Trophoblast cell (in vitro differentiated cells and primary cell): ENCODE results near the gene NKAIN4.

ENCODE experiments used
- DNase-seq, 2 donors: peaks; one replicate each; pipeline ENCODE4 v3.0.0-alpha.2; 2016
- H2AFZ ChIP-seq: 2 replicates; pipeline ENCODE4 v1.6.1; 2013; ENCODE audit warnings: low read length, moderate library complexity, mild to moderate bottlenecking; ENCODE audit not compliant: insufficient read depth, poor library complexity
- H2AK5ac ChIP-seq: 2 replicates; pipeline ENCODE4 v1.6.1; 2013; ENCODE audit warnings: mild to moderate bottlenecking, low read length
- H2BK120ac ChIP-seq: 2 replicates; pipeline ENCODE4 v1.6.1; 2013; ENCODE audit warnings: low read length, mild to moderate bottlenecking, moderate library complexity; ENCODE audit not compliant: insufficient read depth, poor library complexity
- H2BK12ac ChIP-seq: 2 replicates; pipeline ENCODE4 v1.6.1; 2013; ENCODE audit warnings: mild to moderate bottlenecking, low read length, moderate library complexity
- H2BK5ac ChIP-seq: 2 replicates; pipeline ENCODE4 v1.6.1; 2013; ENCODE audit warnings: low read length, low read depth, moderate library complexity, mild to moderate bottlenecking; ENCODE audit not compliant: poor library complexity
- H3K14ac ChIP-seq: 2 replicates; pipeline ENCODE4 v1.6.1; 2013; ENCODE audit warnings: mild to moderate bottlenecking, low read length
- H3K18ac ChIP-seq: 2 replicates; pipeline ENCODE4 v1.6.1; 2013; ENCODE audit warnings: mild to moderate bottlenecking, low read length
- H3K23ac ChIP-seq: 2 replicates; pipeline ENCODE4 v1.6.1; 2013; ENCODE audit warnings: low read length
- H3K27ac ChIP-seq: 2 replicates; pipeline ENCODE4 v1.5.1; 2013; ENCODE audit warnings: low read depth, mild to moderate bottlenecking, inconsistent platforms, low read length, moderate library complexity
- H3K27me3 ChIP-seq: 2 replicates; pipeline ENCODE4 v1.6.1; 2013; ENCODE audit warnings: inconsistent platforms, mild to moderate bottlenecking, low read length, moderate library complexity; ENCODE audit not compliant: insufficient read depth
- H3K36me3 ChIP-seq, 2 experiments: 1 replicate in 1 of 2; 2 replicates in 1 of 2; pipeline ENCODE4 v1.6.1; 2013; ENCODE audit warnings: low read length in 2 of 2, mild to moderate bottlenecking in 2 of 2, moderate library complexity in 1 of 2; ENCODE audit not compliant: insufficient read depth in 2 of 2, control insufficient read depth in 1 of 2
- H3K4ac ChIP-seq: 2 replicates; pipeline ENCODE4 v1.6.1; 2013; ENCODE audit warnings: low read depth, mild to moderate bottlenecking, low read length, moderate library complexity
- H3K4me1 ChIP-seq, 2 experiments: 1 replicate in 1 of 2; 2 replicates in 1 of 2; pipeline ENCODE4 v1.6.1; 2013; ENCODE audit warnings: low read length in 2 of 2, mild to moderate bottlenecking in 2 of 2, moderate library complexity in 1 of 2; ENCODE audit not compliant: insufficient read depth in 2 of 2, control insufficient read depth in 1 of 2
- H3K4me2 ChIP-seq: 2 replicates; pipeline ENCODE4 v1.6.1; 2013; ENCODE audit warnings: inconsistent platforms, mild to moderate bottlenecking, low read length, moderate library complexity
- H3K4me3 ChIP-seq: 2 replicates; pipeline ENCODE4 v1.5.1; 2013; ENCODE audit warnings: mild to moderate bottlenecking, low read depth, low read length, inconsistent platforms
- H3K79me1 ChIP-seq: one replicate; pipeline ENCODE4 v1.6.1; 2013; ENCODE audit warnings: low read length
- H3K79me2 ChIP-seq: 2 replicates; pipeline ENCODE4 v1.6.1; 2013; ENCODE audit warnings: low read length, mild to moderate bottlenecking; ENCODE audit not compliant: control insufficient read depth, insufficient read depth, poor library complexity
- H3K9ac ChIP-seq: 2 replicates; pipeline ENCODE4 v1.6.1; 2013; ENCODE audit warnings: mild to moderate bottlenecking, low read length
- H3K9me3 ChIP-seq: 2 replicates; pipeline ENCODE4 v1.6.1; 2013; ENCODE audit warnings: low read depth, mild to moderate bottlenecking, control low read depth, inconsistent platforms, low read length; ENCODE audit not compliant: insufficient read depth
- H4K12ac ChIP-seq: 2 replicates; pipeline ENCODE4 v1.6.1; 2013; ENCODE audit warnings: low read depth, mild to moderate bottlenecking, low read length, moderate library complexity
- H4K8ac ChIP-seq: 2 replicates; pipeline ENCODE4 v1.6.1; 2013; ENCODE audit warnings: low read depth, mild to moderate bottlenecking, low read length, moderate library complexity
- H4K91ac ChIP-seq: one replicate; pipeline ENCODE4 v1.6.1; 2013; ENCODE audit warnings: low read depth, mild to moderate bottlenecking, low read length, moderate library complexity
- WGBS: extraction: QIAGEN DNeasy Blood & Tissue Kit; methylation state at CpG from one replicate; pipeline ENCODE4 v1.1.7; 2013; ENCODE audit warnings: missing lambda C conversion rate; ENCODE audit not compliant: insufficient read length, insufficient coverage; ENCODE audit errors: extremely low coverage; 5-methylcytosine and 5-hydroxymethylcytosine counted together

Gene NKAIN4

DNA sequence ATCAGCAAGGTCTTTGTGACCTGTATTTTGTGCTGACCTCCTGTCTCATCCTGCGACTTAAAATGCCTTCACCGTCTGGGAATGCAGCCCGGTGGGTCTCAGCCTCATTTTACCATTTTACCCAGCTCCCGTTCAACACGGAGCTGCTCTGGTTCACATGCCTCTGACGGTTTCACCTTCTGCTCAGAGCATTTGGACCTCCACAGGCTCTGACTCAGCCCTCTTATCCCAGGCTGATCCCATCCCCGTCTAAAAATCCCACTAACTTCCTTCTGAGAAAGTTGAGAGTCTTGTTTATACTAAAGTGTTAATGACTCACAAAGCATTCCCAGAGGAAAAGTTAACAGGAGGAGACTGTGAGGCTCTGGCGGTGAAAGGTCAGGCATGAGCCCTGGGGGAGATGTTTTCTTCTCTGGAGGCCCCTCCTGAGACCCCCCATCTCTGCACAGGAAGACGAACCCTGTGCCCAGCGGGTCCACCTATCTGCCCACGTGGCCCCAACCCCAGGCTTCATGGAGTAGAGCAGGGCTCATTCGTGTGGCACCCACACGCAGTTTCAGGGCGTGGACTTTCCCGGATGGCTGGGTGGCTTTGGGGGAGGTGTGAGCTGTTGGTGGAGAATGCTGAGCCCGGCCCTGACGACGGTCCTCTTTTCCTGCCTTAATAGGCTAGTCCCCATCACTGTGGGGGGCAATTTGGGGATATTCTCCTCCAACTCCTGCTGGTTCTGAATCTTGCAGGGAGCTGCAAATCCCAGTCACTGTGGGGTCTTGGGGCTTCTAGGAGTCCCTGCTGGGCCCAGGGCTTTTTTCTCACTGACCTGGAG lies 21.8 kb downstream of the NKAIN4 start:
- H2AK5ac ChIP-seq, result peak overlapping the region; percentile 88
- H4K8ac ChIP-seq, result peak overlapping the region; percentile 87
- peaks cover 23% of the 10 kb centered on the region for H3K79me2 ChIP-seq
- peak overlapping the region; percentile 13 for H3K4me2 ChIP-seq
- peak overlapping the region; percentile 94 for H3K14ac ChIP-seq
- H2BK120ac ChIP-seq, result peak overlapping the region; percentile 91
- no peak overlapping the region for H3K23ac ChIP-seq
- H3K4ac ChIP-seq, result peak overlapping the region; percentile 87
- no peaks in the 10 kb centered on the region for H3K36me3 ChIP-seq
- no peaks in the 10 kb centered on the region for H3K27me3 ChIP-seq
- H3K9ac ChIP-seq, result no peak overlapping the region
- peaks cover 75% of the 10 kb centered on the region for H3K79me1 ChIP-seq
- peaks cover 74 to 75% of the 10 kb centered on the region in 2 experiments for H3K4me1 ChIP-seq
- H4K91ac ChIP-seq, result peak overlapping the region; percentile 100
- WGBS, result no CpG with 5 or more reads among the region's 18 CpGs
- peak overlapping the region; percentile 56 for H2AFZ ChIP-seq
- peak overlapping the region; percentile 100 for H2BK5ac ChIP-seq
- H3K27ac ChIP-seq, result peak overlapping the region; percentile 100
- peak; percentile 97 for DNase-seq
- H3K18ac ChIP-seq, result peak overlapping the region; percentile 93
- no peaks in the 10 kb centered on the region for H3K9me3 ChIP-seq
- no peak overlapping the region for H3K4me3 ChIP-seq
- H2BK12ac ChIP-seq, result peak overlapping the region; percentile 91
- H4K12ac ChIP-seq, result peak overlapping the region; percentile 82

DNA sequence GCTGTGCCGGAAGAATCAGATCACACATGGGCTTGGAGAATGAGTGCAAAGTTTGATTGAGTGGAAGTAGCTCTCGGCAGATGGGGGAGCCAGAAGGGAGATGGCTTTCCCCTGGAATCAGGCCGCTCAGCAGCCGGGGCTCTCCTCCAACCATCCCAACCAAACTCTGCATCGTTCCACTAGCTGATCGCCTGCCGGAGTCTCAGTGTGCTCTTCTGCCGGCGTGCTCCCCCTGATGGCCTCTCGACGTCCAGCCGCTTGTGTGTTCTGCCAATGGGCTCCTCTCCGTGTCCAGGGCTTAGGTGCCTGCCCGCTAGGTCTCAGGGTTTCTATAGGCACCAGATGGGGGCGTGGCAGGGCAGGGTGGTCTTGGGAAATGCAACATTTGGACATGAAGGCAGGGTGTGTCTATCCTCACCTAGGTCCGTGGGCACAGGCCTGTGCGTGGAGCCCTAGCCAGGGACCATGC lies 23.4 kb downstream of the NKAIN4 start:
- H3K14ac ChIP-seq, result peak overlapping the region; percentile 51
- no CpG with 5 or more reads among the region's 17 CpGs for WGBS

DNA sequence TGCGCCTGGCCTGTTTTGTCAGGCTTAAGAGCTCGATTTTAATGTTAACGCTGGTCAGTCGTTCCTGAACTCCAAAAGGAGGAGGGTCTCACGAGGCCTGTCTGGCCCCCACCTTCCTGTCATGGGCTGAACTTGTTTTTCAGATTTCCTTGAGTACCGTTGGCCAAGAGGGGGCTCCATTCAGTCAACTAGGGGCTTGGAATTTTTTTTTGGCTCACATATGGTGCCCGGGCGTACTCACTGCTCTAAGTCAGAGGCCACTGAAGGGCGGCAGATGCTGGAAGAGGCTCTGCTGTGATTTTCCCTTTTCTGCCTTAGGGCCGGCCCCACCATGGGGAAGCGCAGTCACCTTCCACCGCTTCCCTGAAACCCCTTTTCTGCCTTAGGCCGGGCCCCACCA lies 25.5 kb downstream of the NKAIN4 start:
- no peaks in the 10 kb centered on the region for H3K9me3 ChIP-seq
- no peak for DNase-seq
- H3K79me2 ChIP-seq, result peaks cover 21% of the 10 kb centered on the region
- H3K9ac ChIP-seq, result no peak overlapping the region
- peak overlapping the region; percentile 83 for H2BK5ac ChIP-seq
- H3K4me1 ChIP-seq, result peaks cover 69 to 71% of the 10 kb centered on the region in 2 experiments
- H3K36me3 ChIP-seq, result no peaks in the 10 kb centered on the region
- peak overlapping the region; percentile 86 for H2BK120ac ChIP-seq
- peak overlapping the region; percentile 92 for H4K91ac ChIP-seq
- no peak overlapping the region for H3K23ac ChIP-seq
- peak overlapping the region; percentile 10 for H3K14ac ChIP-seq
- H2AFZ ChIP-seq, result peak overlapping the region; percentile 15
- no peak overlapping the region for H3K4me3 ChIP-seq
- H3K27me3 ChIP-seq, result no peaks in the 10 kb centered on the region
- no CpG with 5 or more reads among the region's 13 CpGs for WGBS
- peak overlapping the region; percentile 48 for H2AK5ac ChIP-seq
- H3K4me2 ChIP-seq, result no peak overlapping the region
- peak overlapping the region; percentile 14 for H4K12ac ChIP-seq
- H2BK12ac ChIP-seq, result peak overlapping the region; percentile 88
- H3K4ac ChIP-seq, result peak overlapping the region; percentile 21
- H3K27ac ChIP-seq, result peak overlapping the region; percentile 40
- H3K79me1 ChIP-seq, result peaks cover 64% of the 10 kb centered on the region
- H3K18ac ChIP-seq, result peak overlapping the region; percentile 41
- peak overlapping the region; percentile 30 for H4K8ac ChIP-seq

More for the DNA sequence above, 23.4 kb downstream of the NKAIN4 start:
- peaks cover 70 to 72% of the 10 kb centered on the region in 2 experiments for H3K4me1 ChIP-seq
- H3K79me1 ChIP-seq, result peaks cover 73% of the 10 kb centered on the region
- H4K12ac ChIP-seq, result no peak overlapping the region
- peak overlapping the region; percentile 36 for H2BK5ac ChIP-seq
- peak overlapping the region; percentile 85 for H2AK5ac ChIP-seq
- peak overlapping the region; percentile 48 for H2BK12ac ChIP-seq
- H3K79me2 ChIP-seq, result peaks cover 24% of the 10 kb centered on the region
- H3K36me3 ChIP-seq, result no peaks in the 10 kb centered on the region
- H3K18ac ChIP-seq, result peak overlapping the region; percentile 85
- no peak overlapping the region for H3K9ac ChIP-seq
- no peak overlapping the region for H3K4me2 ChIP-seq
- peak overlapping the region; percentile 13 for H2AFZ ChIP-seq
- H3K9me3 ChIP-seq, result no peaks in the 10 kb centered on the region
- peak overlapping the region; percentile 87 for H4K91ac ChIP-seq
- H2BK120ac ChIP-seq, result peak overlapping the region; percentile 63
- peak overlapping the region; percentile 77 for H3K4ac ChIP-seq
- H3K27ac ChIP-seq, result peak overlapping the region; percentile 100
- H4K8ac ChIP-seq, result peak overlapping the region; percentile 24
- H3K4me3 ChIP-seq, result no peak overlapping the region
- H3K23ac ChIP-seq, result no peak overlapping the region
- peak; percentile 63 to 77 for DNase-seq
- no peaks in the 10 kb centered on the region for H3K27me3 ChIP-seq

- Histone ChIP-seq H2AFZ (no peak overlapping the region), H4K8ac (no peak overlapping the region), H2BK5ac (peak overlapping the region; percentile 73), H3K4me3 (no peak overlapping the region), H2AK5ac (no peak overlapping the region), H3K9ac (no peak overlapping the region), H3K36me3 (no peaks in the 10 kb centered on the region), H3K27ac (peak overlapping the region; percentile 84), H4K91ac (peak overlapping the region; percentile 95), H3K79me1 (peaks cover 52% of the 10 kb centered on the region), H3K23ac (no peak overlapping the region), H2BK12ac (no peak overlapping the region), H2BK120ac (peak overlapping the region; percentile 92), H3K14ac (no peak overlapping the region), H3K79me2 (peaks cover 15% of the 10 kb centered on the region), H3K4me2 (no peak overlapping the region), H4K12ac (no peak overlapping the region), H3K4me1 (peaks cover 58 to 59% of the 10 kb centered on the region in 2 experiments), H3K18ac (no peak overlapping the region), H3K9me3 (no peaks in the 10 kb centered on the region), H3K4ac (no peak overlapping the region), H3K27me3 (no peaks in the 10 kb centered on the region)
- WGBS, result no CpG with 5 or more reads among the region's 5 CpGs
- DNase-seq, result no peak
Observed at GRCh38 chr20:63227260-63227659, 27.0 kb downstream of the NKAIN4 start.
